ENCODE data around the gene NT5DC4. TPM values are rescaled to one million over a fixed set of nuclear protein-coding genes. Genes with fewer than 3 reads are reported as not detected.

The NT5DC4 gene
- polyA plus RNA-seq, 3 donors = 0.03 TPM; not detected in 2

DNA sequence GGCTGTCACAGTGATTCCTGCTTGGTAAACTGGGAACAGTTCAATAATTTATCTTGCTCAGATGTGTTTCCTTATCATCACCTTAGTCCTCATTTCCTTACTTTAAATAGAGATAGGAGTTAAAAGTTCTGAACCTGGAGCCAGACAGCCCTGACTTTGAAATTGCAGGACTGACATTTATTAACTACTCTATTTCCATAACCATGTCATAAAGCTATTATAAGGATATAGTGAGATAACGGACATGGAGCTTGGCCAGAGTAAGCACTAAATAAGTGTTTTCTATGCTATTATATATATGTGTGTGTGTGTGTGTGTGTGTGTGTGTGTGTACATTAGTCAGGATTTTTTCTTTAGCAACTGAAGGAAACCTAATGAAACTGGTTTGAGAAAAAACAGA is 13.1 kb downstream of the NT5DC4 start:
- 42 to 60% (median 53%) methylated on average over 1 of the region's 1 CpG for WGBS, 3 donors

DNA sequence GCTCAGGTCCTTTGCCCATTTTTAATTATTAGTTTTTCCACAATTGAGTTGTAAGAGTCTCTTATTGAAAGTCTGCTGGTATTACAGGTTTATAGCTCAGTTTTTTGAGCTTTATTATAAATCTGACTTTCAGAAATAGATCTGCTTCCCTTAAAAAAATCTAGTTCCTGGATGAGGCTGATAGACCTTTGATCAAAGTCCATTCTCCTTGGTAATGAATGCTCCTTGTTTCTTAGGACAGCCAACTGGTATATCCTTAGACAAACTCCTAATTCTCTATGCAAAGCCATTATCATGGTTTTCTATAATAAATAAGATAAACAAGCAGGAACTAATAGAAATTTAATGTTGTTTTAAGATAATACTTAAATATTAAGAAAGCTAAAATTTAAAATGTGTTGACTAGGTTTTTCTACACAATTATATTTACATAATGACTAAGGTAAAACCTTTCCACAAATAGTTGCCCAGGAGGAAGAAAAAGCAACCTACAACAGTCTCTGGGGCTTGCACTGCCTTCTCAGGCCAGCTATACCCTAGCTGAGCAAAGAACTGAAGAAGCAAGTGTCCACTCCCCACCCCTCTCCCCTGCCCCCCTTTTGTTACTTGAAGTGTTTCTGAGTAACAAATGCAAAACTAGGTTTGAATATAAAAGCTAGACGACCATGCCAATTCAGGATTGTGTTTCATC is 16.9 kb downstream of the NT5DC4 start:
- no peak overlapping the region for H3K27ac ChIP-seq (ENCODE audit: low read depth, low read length)
- 82 to 91% (median 88%) methylated on average over 1 of the region's 1 CpG for WGBS, 3 donors

More for the DNA sequence above, 13.1 kb downstream of the NT5DC4 start:
- H3K27ac ChIP-seq (ENCODE audit: low read depth, low read length) = no peak overlapping the region

DNA sequence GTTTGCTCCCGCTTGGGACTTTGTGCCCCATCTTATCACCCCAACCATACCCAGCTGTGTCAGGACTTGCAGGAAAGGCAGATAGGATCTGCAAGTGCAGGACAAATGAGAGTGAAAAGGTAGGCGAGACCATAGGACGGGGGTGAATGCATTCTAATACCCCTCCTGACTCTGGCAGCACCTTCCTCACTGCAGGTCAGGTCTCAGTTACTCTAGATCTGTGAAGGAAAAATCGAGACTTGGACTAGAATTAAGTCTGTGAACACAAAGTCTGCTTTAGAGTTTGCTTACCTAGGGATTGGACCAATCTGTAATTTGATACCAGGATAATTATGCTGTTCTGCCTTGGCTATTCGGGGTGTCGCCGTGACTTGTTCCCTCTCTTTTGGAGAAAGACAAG is 19.7 kb downstream of the NT5DC4 start:
- 93 to 97% (median 94%) methylated on average over 7 of the region's 7 CpGs for whole genome bisulfite sequencing, 3 donors
- H3K27ac ChIP-seq (ENCODE audit: low read depth, low read length) = no peak overlapping the region

DNA sequence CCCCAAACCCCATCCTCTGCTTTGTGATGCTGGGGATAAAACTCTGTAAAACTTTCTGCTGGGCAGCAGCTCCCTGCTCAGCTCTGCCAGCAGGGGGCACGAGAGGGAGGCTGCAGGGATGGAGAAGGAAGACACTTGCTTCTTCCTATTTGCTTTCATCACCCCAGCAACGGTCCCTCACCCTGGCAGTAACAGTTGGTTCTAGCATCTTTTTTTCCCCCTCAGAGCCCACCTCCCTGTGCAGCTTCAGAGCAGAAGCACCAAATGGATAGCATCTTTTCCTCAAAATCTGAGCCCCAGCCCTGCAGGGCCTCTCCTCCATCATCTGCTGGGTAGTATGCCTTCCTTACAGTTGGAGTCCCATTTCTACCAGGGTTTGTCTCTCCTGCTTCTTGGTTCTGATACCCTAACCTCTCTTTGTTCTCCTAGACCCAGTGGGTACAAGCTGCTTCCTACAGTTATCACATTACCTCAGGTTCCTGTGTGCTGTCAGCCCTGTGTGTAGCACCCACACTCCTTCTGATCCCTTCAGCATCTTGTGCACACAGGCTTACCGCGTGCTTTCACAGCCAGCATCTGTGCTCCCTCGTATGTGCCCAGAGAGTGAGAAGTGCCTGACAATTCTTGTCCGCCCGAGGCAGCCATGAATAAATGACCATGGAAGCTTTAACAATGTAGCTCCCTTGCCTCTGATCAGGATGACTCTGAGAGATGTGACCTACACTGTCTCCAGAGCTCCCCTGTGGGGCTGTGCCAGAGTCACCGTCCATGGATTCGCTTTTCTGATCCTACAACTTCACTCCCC is 29.1 kb downstream of the NT5DC4 start:
- WGBS, 3 donors = 63 to 65% (median 65%) methylated on average over 9 of the region's 9 CpGs
- peak overlapping the region; percentile 26 for H3K27ac ChIP-seq (ENCODE audit: low read depth, low read length)

DNA sequence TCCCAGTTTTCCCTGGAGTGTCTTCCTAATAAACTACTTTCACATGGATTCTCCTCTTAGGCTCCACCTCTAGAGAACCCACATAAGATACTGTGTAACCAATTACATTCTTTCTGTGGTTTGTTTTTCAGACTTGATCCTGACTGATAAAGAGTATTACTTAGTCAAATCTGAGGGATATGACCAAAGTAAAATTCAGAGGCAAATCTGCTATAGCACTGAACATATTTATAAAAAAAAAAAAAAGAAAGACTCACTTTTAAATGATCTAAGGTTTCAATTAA is 29.7 kb downstream of the NT5DC4 start:
- H3K27ac ChIP-seq (ENCODE audit: low read depth, low read length) = no peak overlapping the region

DNA sequence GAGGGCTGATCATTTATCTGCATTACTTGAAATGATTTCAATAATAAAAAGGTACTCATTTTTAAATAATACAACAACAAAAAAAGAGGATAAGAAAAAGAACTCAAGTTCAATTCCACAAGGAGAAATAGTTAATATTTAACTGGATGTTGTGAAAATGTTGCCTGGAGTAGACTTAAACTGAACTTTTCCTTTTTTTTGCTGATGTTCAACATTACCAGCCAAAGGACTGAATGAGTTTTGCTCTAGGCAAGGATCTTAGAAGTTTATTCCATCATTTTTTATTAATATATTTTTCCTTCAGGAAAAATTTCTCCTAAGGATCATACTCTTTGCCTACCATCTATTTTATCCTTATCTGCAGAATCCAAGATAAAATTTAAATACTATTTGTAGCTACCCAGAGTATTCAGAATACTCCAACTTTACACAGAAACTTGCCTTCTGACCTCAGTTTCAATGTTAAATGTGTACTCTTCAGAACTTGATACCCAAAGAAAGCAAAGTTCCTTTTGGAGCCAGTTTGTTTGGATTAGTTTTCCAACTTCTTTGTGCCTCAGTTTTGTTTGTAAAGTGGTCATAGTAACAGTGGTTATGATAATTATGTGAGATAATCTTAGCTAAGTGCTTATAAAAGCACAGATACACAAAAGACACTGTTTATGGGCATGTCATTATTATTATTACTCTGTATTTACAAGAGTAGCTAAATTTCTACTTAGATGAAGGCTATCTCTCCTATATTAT is 30.8 kb downstream of the NT5DC4 start:
- H3K27ac ChIP-seq (ENCODE audit: low read depth, low read length) = no peak overlapping the region

DNA sequence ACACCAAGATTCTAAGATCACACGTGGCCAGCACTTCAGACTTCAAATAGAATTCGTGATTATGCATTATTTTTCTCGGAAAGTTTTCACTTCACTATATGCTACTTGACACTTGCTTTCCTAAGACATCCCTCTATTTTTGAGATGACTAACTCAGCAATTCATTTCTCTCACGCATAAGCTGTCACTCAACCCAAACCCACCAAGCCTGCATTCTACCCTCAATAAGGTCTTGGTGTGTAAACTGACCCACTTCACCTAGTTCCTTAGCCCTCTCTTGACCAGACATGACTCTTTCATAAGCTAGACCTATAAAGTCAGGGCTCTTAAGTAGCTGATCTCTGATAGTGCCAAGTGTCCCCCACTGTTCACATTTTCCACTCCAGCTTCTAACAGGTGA is 31.8 kb downstream of the NT5DC4 start:
- WGBS, 3 donors = 80 to 94% (median 89%) methylated on average over 4 of the region's 4 CpGs

DNA sequence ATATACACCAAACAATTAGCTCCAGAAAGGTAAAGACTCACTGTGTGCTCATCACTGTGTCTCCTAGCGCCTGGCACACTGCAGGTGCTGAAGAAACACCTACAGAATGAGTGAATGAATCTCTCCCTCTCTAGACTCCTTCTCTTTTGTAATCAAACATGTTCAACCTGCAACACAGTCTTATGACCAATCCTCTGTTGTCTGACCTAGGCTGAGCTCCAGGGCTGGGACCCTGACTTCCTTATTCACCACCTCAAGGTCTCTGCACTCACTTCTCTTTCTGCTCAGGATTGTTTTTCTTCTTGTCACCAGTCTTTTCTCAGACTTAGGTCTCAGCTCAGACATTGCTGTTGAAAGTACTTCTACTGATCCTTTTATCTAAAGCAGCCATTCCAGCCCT is 33.7 kb downstream of the NT5DC4 start:
- WGBS, 3 donors = 91 to 100% (median 97%) methylated on average over 1 of the region's 1 CpG

More for the DNA sequence above, 31.8 kb downstream of the NT5DC4 start:
- no peak overlapping the region for H3K27ac ChIP-seq (ENCODE audit: low read depth, low read length)

DNA sequence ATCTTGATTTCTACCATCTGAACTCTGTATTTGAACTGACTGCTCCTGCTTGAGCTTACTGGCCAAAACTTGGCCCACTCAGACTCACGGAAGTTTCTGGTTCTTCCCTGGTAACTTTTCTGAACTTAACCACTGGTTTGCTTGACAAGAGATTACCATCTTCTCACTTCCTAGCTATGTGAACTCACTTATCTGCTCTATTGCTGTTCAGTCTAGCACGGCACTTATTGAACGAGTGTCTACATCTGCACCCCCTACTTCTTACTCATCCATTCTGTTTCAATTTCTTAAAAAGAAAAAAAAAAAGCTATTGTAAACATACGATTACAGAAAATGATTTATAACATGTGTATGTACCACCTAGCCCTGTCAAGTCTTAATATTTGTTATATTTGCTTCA is 34.6 kb downstream of the NT5DC4 start:
- WGBS, 3 donors = 83 to 92% (median 91%) methylated on average over 4 of the region's 4 CpGs
- no peak overlapping the region for H3K27ac ChIP-seq (ENCODE audit: low read depth, low read length)

More for the DNA sequence above, 33.7 kb downstream of the NT5DC4 start:
- no peak overlapping the region for H3K27ac ChIP-seq (ENCODE audit: low read depth, low read length)

DNA sequence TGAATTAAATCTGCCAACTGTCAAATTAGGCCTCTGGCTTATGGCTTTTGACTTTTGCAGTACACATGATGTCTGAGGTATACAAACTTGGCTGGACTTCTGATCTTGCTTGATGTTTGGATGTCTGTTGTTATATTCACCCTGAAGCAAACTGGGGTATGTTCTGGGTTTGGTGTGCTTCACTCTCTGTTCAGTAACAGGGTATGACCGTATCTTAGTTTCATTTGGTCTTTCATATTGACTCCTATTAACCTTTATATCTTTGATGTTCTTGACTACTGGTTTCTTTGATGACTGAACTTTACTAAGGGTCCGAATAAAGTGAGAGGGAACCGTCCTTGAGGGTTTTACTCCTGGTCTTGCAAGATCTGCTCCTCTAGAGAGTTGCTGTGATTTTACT is 35.4 kb downstream of the NT5DC4 start:
- WGBS, 3 donors = 91 to 100% (median 96%) methylated on average over 3 of the region's 3 CpGs
- no peak overlapping the region for H3K27ac ChIP-seq (ENCODE audit: low read depth, low read length)

DNA sequence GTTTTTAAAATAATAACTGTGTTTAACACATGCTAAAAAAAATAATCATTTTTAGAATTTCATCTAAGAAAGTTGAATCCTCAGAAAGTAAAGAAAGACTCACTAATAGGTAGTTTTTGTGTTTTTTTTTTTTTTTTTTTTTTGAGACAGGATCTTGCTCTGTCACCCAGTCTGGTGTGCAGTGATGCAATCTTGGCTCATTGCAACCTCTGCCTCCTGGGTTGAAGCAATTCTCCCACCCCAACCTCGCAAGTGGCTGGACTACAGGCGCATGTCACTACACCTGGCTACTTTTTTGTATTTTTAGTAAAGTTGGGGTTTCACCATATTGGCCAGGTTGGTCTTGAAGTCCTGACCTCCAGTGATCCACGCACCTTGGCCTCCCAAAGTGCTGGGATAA is 36.4 kb downstream of the NT5DC4 start:
- H3K27ac ChIP-seq (ENCODE audit: low read depth, low read length) = no peak overlapping the region
- WGBS, 3 donors = 70 to 93% (median 78%) methylated on average over 3 of the region's 3 CpGs

DNA sequence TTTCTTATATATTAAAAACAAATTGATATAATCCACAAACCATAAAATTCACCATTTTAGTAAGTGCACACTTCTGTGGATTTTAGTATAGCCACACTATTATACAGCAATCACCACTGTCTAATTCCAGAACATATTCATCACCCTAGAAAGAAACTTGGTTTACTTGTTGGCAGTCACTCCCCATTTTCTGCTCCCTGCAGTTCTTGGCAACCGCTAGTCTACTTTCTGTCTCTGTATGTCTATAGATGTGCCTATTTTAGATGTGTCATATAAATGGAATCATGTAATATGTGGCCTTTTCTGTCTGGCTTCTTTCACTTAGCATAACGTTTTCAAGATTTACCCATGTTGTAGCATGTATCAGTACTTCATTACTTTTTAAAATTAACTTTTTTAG is 37.9 kb downstream of the NT5DC4 start:
- WGBS, 3 donors = 77 to 90% (median 81%) methylated on average over 2 of the region's 2 CpGs

DNA sequence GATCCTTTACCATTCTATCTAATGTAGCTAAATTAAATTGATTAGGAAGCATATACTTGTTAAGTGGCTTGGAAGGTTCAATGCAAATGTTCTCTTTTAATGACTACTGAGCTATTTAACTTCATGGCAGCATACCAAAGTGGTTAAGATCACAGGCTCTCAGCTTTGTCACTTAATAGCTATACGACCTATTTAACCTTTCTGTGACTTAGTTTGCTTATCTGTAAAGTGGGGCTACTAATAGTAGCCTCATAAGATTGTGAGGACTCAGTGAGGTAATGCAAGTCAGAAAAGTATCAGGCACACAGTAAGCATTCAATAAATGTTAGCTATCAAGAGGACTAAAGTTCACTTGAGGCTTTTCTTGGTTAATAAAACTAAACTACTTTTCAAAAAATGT is 39.3 kb downstream of the NT5DC4 start:
- 82 to 95% (median 95%) methylated on average over 1 of the region's 1 CpG for WGBS, 3 donors
- H3K27ac ChIP-seq (ENCODE audit: low read depth, low read length) = no peak overlapping the region

More for the DNA sequence above, 37.9 kb downstream of the NT5DC4 start:
- H3K27ac ChIP-seq (ENCODE audit: low read depth, low read length) = no peak overlapping the region

DNA sequence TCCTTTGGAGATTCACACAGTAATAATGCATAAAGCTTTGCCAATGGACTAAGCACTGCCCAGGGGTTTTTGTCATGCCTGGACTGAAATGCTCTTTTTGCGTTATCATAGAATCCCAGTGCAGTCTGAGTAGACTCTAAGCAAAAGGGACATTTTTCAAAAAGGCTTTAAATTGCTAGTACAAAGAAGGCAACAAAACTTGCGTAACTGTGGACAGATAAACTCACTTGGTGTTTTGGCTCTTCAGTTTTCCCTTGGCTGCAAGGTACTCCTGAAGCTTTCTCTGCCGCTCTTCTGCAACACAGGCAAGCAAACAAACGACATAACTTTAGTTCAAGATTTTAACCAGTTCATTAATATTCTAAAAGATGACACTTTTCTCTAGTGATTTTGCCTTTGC is 41.5 kb downstream of the NT5DC4 start:
- H3K27ac ChIP-seq (ENCODE audit: low read depth, low read length) = no peak overlapping the region
- WGBS, 3 donors = 92 to 96% (median 94%) methylated on average over 4 of the region's 4 CpGs

DNA sequence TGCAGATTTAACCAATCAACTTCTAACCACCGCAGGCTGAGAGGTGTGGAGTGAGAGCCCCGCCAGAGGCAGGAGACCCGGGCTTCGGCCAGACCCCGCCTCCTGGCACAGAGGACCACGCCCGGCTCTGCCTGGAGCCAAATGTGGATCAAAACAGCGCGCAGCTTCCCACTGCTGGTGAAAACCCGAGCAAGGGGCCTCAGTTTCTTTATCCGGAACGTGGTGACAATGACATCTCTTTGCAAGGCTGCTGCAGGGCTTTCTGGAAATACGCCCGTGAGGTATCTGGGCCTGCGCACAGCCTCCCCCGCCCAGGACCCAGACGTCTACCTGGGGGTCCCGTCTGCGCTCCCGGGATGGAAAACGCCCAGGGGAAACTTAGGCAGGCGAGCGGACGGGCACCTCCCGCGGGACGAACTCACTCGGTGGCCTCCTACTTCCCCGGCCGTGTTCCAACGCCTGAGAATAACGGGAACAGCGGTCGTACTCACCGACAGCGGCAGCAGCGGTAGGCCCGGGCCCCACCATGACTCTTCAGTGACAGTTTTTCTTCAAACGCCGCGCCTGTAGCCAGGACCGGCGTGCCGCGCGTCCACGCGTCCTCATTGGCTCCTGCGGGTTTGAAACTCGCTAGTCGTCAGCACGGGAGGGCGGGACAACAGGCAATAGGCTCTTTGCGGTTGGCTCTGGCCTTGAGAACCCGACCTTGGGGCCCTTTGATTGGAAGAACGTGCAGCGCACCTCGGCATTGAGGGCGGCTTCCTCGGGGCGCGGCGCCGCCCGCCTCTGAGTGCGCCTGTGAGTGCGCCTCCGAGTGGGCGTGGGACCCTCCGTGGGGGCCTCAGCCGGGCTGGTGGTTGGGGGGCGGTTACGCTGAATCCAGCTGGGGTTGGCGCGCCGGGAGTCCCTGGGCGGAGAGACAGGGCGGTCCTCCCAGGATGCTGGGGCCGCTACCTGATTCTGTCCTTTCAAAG is 43.5 kb downstream of the NT5DC4 start, which contains the start of gene CKAP2L:
Gene CKAP2L (minus strand): TSS at position 539 of the 974 bp plus-strand sequence. CDS start 11 bp downstream, at position 528.
- H3K27ac ChIP-seq (ENCODE audit: low read depth, low read length) = no peak within 1 kb of the TSS
- WGBS, 3 donors = 0 to 1% (median 1%) methylated on average over 77 to 79 of the region's 79 CpGs

DNA sequence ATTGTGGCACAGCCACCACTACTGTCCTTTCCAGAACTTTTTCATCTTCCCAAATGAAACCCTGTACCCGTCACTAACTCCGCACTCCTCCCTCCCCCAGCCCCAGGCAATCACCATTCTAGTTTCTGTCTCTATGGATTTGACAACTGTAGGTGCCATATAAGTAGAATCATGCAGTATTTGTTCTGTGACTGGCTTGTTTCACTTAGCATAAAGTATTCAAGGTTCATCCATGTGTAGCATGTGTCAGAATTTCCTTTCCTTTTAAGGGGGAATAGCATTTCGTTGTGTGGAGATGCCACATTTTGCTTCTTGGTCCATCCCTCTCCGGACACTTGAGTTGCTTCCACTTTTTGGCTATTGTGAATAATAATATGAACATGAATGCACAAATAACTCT is 44.4 kb downstream of the NT5DC4 start:
- 53 to 71% (median 56%) methylated on average over 4 of the region's 4 CpGs for WGBS, 3 donors
- no peak overlapping the region for H3K27ac ChIP-seq (ENCODE audit: low read depth, low read length)

DNA sequence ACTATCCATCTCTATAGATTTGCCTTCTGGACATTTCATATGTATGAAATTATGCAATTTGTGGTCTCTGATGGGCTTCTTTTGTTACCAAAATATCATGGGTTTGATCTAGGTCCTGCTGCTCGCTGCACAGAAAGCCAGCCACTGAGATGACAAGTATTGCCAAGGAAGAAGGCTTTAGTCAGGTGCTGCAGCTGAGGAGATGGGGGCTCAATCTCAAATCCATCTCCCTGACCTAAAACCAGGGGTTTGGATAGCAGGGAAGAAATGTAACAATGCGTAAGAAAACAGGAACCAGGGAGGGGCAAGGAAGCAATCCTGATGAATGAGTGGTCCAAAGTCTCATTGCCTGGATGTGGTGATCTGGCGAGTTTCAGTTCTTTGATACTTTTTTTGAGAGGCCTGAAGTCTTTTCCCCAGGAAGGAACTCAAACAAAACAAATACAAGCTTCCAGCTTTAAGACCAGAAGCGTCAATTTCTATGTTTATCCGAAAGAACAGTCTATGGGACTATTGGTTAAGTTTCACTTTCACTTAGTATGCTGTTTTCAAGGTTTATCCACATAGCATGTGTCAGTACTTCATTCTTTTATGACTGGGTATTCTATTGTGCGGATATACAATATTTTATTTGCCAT is 47.0 kb downstream of the NT5DC4 start:
- 55 to 77% (median 55%) methylated on average over 6 of the region's 6 CpGs for WGBS, 3 donors
- H3K27ac ChIP-seq (ENCODE audit: low read depth, low read length) = no peak overlapping the region

DNA sequence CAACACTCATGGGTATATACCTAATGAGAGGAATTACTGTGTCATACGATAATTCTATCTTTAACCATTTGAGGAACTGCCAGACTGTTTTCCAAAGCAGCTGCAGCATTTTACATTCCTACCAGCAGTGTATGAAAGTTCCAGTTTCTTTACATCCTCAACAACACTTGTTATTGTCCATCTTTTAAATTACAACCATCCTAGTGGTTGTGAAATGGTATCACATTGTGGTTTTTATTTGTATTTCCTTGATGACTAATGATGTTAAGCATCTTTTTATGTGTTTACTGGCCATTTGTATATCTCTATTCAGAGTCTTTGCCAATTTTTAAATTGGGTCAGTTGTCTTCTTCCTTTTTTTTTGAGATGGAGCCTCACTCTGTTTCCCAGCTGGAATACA is 47.6 kb downstream of the NT5DC4 start:
- H3K27ac ChIP-seq (ENCODE audit: low read depth, low read length) = no peak overlapping the region
- WGBS, 3 donors = 38 to 65% (median 42%) methylated on average over 1 of the region's 1 CpG
